Measurements from ENCODE around the gene ZNF836. TPM values are rescaled to one million over a fixed set of nuclear protein-coding genes. Genes with fewer than 3 reads are reported as not detected.

The ZNF836 gene
- total and polyA plus RNA-seq, 2 donors (not counting 3 experiments of a cell fraction or from before 2014, with no cell fraction given) = 2.1 to 9.3 TPM

DNA sequence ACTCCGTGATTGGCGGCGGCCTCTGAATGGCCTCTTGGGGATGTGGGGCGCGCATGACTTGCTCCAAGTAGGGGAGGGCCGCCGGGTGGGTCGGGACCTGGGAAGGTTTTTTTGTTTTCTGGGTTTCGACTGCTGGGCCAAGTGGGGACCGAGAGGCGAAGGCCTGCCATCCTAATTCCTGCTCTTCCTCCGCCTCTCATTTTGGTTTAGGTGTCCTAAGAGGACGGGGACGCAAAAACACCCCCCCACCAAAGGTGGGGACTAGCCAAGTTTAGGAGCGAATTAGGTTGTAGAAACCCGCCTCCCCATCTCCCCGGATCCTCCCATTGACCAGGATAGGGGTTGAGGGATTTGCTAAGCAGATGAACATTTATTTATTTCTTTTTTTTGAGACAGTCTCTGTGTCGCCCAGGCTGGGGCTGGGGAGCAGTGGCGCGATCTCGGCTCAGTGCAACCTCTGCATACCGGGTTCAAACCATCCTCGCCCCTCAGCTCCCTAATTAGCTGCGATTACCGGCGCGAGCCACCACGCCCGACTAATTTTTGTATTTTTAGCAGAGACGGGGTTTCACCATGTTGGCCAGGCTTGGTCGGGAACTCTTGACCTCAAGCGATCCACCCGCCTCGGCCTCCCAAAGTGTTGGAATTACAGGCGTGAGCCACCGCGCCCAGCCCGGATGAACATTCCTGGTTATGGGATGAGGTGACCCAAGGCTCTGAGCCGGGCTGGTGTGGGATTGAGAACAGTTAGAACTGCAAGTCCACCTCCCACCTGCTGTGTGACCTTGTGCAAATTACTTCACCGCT is 19.3 kb upstream of the ZNF836 start:
- Histone ChIP-seq H4K20me1 (replicated peaks; ENCODE audit: control insufficient read depth, extremely low read depth, insufficient read depth, low read length) (no peaks in the 10 kb centered on the region), H3K36me3 (ENCODE audit: control insufficient read depth in 2 of 2, extremely low read depth in 1 of 2, insufficient read depth in 2 of 2, low read length in 2 of 2) (peaks cover 2 to 8% of the 10 kb centered on the region in 2 experiments)
- peak; percentile 93 for FAIRE-seq

More for the DNA sequence above, 19.3 kb upstream of the ZNF836 start:
- no peak for TF ChIP-seq JUN (IDR thresholded peaks at IDR 0.05; ENCODE audit: borderline replicate concordance, insufficient read depth, insufficient read length, low read depth)
- no peak for TF ChIP-seq EZH2 (IDR thresholded peaks at IDR 0.05; ENCODE audit: borderline replicate concordance, low read depth, low read length, severe bottlenecking)
- TF ChIP-seq, protein P1, sequence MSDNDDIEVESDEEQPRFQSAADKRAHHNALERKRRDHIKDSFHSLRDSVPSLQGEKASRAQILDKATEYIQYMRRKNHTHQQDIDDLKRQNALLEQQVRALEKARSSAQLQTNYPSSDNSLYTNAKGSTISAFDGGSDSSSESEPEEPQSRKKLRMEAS (IDR thresholded peaks at IDR 0.05; ENCODE audit: insufficient read depth, insufficient read length) = no peak
- TF ChIP-seq MYC (IDR thresholded peaks at IDR 0.05; ENCODE audit: low read depth, low read length) = no peak
- TF ChIP-seq FOS (IDR thresholded peaks at IDR 0.05; ENCODE audit: borderline replicate concordance, insufficient read depth, low read length) = no peak
- TF ChIP-seq, protein P2, sequence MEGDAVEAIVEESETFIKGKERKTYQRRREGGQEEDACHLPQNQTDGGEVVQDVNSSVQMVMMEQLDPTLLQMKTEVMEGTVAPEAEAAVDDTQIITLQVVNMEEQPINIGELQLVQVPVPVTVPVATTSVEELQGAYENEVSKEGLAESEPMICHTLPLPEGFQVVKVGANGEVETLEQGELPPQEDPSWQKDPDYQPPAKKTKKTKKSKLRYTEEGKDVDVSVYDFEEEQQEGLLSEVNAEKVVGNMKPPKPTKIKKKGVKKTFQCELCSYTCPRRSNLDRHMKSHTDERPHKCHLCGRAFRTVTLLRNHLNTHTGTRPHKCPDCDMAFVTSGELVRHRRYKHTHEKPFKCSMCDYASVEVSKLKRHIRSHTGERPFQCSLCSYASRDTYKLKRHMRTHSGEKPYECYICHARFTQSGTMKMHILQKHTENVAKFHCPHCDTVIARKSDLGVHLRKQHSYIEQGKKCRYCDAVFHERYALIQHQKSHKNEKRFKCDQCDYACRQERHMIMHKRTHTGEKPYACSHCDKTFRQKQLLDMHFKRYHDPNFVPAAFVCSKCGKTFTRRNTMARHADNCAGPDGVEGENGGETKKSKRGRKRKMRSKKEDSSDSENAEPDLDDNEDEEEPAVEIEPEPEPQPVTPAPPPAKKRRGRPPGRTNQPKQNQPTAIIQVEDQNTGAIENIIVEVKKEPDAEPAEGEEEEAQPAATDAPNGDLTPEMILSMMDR (IDR thresholded peaks at IDR 0.05; ENCODE audit: extremely low read depth in 1 of 2, insufficient read depth in 1 of 2, low read depth in 1 of 2, low read length in 2 of 2) = no peak
- TF ChIP-seq GATA2 (IDR thresholded peaks at IDR 0.05; ENCODE audit: insufficient read depth, insufficient read length, low read depth, low read length) = no peak
- no peak for TF ChIP-seq POLR2AphosphoS5 (IDR thresholded peaks at IDR 0.05; ENCODE audit: insufficient read depth, low read depth, low read length)
- TF ChIP-seq POLR2A (IDR thresholded peaks at IDR 0.05; ENCODE audit: low read depth, low read length) = no peak
- H3K4me3 ChIP-seq (replicated peaks in 1 of 3; ENCODE audit: insufficient read depth in 1 of 3, low read depth in 1 of 3, low read length in 3 of 3) = peak overlapping the region; percentile 74 to 95 (median 95)
- peaks cover 55% of the 10 kb centered on the region for H3K79me2 ChIP-seq (ENCODE audit: control insufficient read depth, insufficient read depth, low read length)
- H3K4me1 ChIP-seq (ENCODE audit: control insufficient read depth, extremely low read depth, insufficient read depth, low read length) = peaks cover 16% of the 10 kb centered on the region
- H3K9me1 ChIP-seq (replicated peaks; ENCODE audit: control insufficient read depth, extremely low read depth, insufficient read depth, low read length) = no peaks in the 10 kb centered on the region
- H3K4me2 ChIP-seq (ENCODE audit: insufficient read depth, low read length) = peak overlapping the region; percentile 85
- no peaks in the 10 kb centered on the region for H3K27me3 ChIP-seq (ENCODE audit: control insufficient read depth in 2 of 2, insufficient read depth in 2 of 2, low read length in 2 of 2)
- CTCF ChIA-PET = interaction anchor here (1.1 kb wide), 1 partner anchor 52 kb away, joined by 3 read pairs; no protein-coding TSS in a partner anchor
- H3K27ac ChIP-seq (ENCODE audit: insufficient read depth, low read depth, low read length) = peak overlapping the region; percentile 97
- no peak for DNase-seq (ENCODE audit: low read depth, low spot score)
- peak overlapping the region; percentile 99 for H3K9ac ChIP-seq (replicated peaks; ENCODE audit: extremely low read depth, insufficient read depth, low read length)
- peak overlapping the region; percentile 94 for H2AFZ ChIP-seq (ENCODE audit: low read depth, low read length)
- intact Hi-C loops (cut with micrococcal nuclease) (loop anchor here (1.0 to 5.0 kb wide), 4 partner anchors 47 to 163 kb away; partner anchors contain the start of genes ZNF614 and ZNF841), dilution Hi-C loops (cut with MboI; ENCODE audit: extremely low pct_ligation_motif_present, low sequenced_read_pairs) (no loop called here)
- TSS peak; percentile 44 for BruUV-seq (replicated peaks)
- POLR2A ChIA-PET = no interaction called here
- H3K9me3 ChIP-seq (replicated peaks; ENCODE audit: control insufficient read depth, insufficient read depth, low read length) = no peaks in the 10 kb centered on the region

Data from endothelial cell of umbilical vein (primary cell).